HepG2 (cell line): ENCODE results near the gene GATD1. TPM values are rescaled to one million over a fixed set of nuclear protein-coding genes. Genes with fewer than 3 reads are reported as not detected.

Source experiments
- ATF7 ChIP-seq, 2 experiments: fragments of 450-650 bp in 1 of 2; sonication (generic) in 1 of 2; formaldehyde crosslinking in 1 of 2; IDR thresholded peaks; 2 replicates each; pipeline versions ENCODE4 v1.4.0 to v1.6.1; 2016 to 2020; ENCODE audit warnings: antibody characterized with exemption in 1 of 2, mild to moderate bottlenecking in 1 of 2, missing genetic modification reagents in 1 of 2
- DR1 ChIP-seq: sonication (generic); formaldehyde crosslinking; IDR thresholded peaks from 2 replicates; pipeline ENCODE4 v1.8.0; 2021; ENCODE audit warnings: mild to moderate bottlenecking, missing genetic modification reagents, inconsistent platforms
- ERF ChIP-seq: IDR thresholded peaks from 2 replicates; pipeline ENCODE4 v1.6.1; 2018; ENCODE audit warnings: missing biosample characterization, missing genetic modification reagents
- LCORL ChIP-seq, 2 experiments: fragments of 450-650 bp in 1 of 2; sonication (generic) in 1 of 2; formaldehyde crosslinking in 1 of 2; IDR thresholded peaks; 2 replicates each; pipeline versions ENCODE4 v1.5.0 to v1.6.1; 2017 to 2020; ENCODE audit warnings: antibody characterized with exemption in 1 of 2, missing genetic modification reagents in 1 of 2
- MAFF ChIP-seq: IDR thresholded peaks from 2 replicates; pipeline ENCODE4 v1.6.1; 2011; ENCODE audit warnings: low read depth, low read length, improper control_type of control experiment
- MEIS2 ChIP-seq: sonication (generic); formaldehyde crosslinking; IDR thresholded peaks from 2 replicates; pipeline ENCODE4 v1.9.0; 2021; ENCODE audit warnings: mild to moderate bottlenecking, missing genetic modification reagents
- NRL ChIP-seq: sonication (generic); formaldehyde crosslinking; IDR thresholded peaks from 2 replicates; pipeline ENCODE4 v1.5.0; 2020; ENCODE audit warnings: missing genetic modification reagents, mild to moderate bottlenecking, moderate library complexity, borderline replicate concordance
- RBM22 ChIP-seq: fragments of 200-400 bp; formaldehyde crosslinking; optimal IDR thresholded peaks from 2 replicates; pipeline ENCODE3; 2017; ENCODE audit warnings: mild to moderate bottlenecking, low read length, moderate library complexity
- SOX13 ChIP-seq, 3 experiments: fragments of 450-650 bp in 1 of 3; sonication (generic) in 1 of 3; formaldehyde crosslinking in 1 of 3; IDR thresholded peaks in 2 of 3; conservative IDR thresholded peaks in 1 of 3; 2 replicates each; pipeline versions ENCODE4 v1.5.0 to v1.6.1; 2016 to 2020; ENCODE audit warnings: antibody characterized with exemption in 1 of 3, mild to moderate bottlenecking in 1 of 3, missing compliant biosample characterization in 1 of 3, missing genetic modification reagents in 1 of 3, moderate library complexity in 1 of 3
- XBP1 ChIP-seq: sonication (generic); formaldehyde crosslinking; IDR thresholded peaks from 2 replicates; pipeline ENCODE4 v1.5.0; 2020; ENCODE audit warnings: missing genetic modification reagents
- ZMYM2 ChIP-seq: sonication (generic); formaldehyde crosslinking; IDR thresholded peaks from 2 replicates; pipeline ENCODE4 v1.8.0; 2022; ENCODE audit warnings: mild to moderate bottlenecking, missing genetic modification reagents
- ZMYM3 ChIP-seq: sonication (generic); formaldehyde crosslinking; IDR thresholded peaks from 2 replicates; pipeline ENCODE4 v1.5.1; 2020; ENCODE audit warnings: mild to moderate bottlenecking, missing genetic modification reagents
- ZNF33A ChIP-seq: sonication (generic); formaldehyde crosslinking; IDR thresholded peaks from 2 replicates; pipeline ENCODE4 v1.5.1; 2020; ENCODE audit warnings: missing genetic modification reagents, mild to moderate bottlenecking, moderate library complexity, borderline replicate concordance
- ZNF670 ChIP-seq: sonication (generic); formaldehyde crosslinking; IDR thresholded peaks from 2 replicates; pipeline ENCODE4 v1.8.0; 2022; ENCODE audit warnings: mild to moderate bottlenecking, missing genetic modification reagents, borderline replicate concordance
- ZNF746 ChIP-seq: sonication (generic); formaldehyde crosslinking; IDR thresholded peaks from 2 replicates; pipeline ENCODE4 v1.8.0; 2022; ENCODE audit warnings: mild to moderate bottlenecking, missing genetic modification reagents
- ZNF75D ChIP-seq: sonication (generic); formaldehyde crosslinking; IDR thresholded peaks from 2 replicates; pipeline ENCODE4 v1.8.1; 2023; ENCODE audit warnings: missing genetic modification reagents, mild to moderate bottlenecking, borderline replicate concordance
- polyA plus RNA-seq, 8 experiments: library from polyadenylated mRNA; depleted of rRNA in 3 of 8; stranded (reverse) in 7 of 8; unstranded in 1 of 8; fragments of >200 nt; fragmentation: Illumina TruSeq in 4 of 8; extraction: Trizol in 4 of 8; gene quantifications; 2 replicates each; pipeline versions ENCODE4 v1.2.1 to v1.2.3, GENCODE V29; 2011 to 2016; ENCODE audit warnings: low read depth in 4 of 8, missing spikeins in 1 of 8, mixed read lengths in 1 of 8; ENCODE audit not compliant: insufficient read depth in 1 of 8
- total RNA-seq, 5 experiments: library from RNA; depleted of rRNA; stranded (reverse); fragments of >200 nt; fragmentation: Illumina TruSeq; extraction: Trizol; gene quantifications; 2 replicates each; pipeline ENCODE4 v1.2.3, GENCODE V29; 2016; ENCODE audit warnings: low read depth in 1 of 5
- TF ChIP-seq, protein P1 (sequence below): IDR thresholded peaks from 2 replicates; pipeline ENCODE4 v1.6.1; 2016; ENCODE audit warnings: missing biosample characterization, missing genetic modification reagents, low read depth
- TF ChIP-seq, protein P2 (sequence below): IDR thresholded peaks from 2 replicates; pipeline ENCODE4 v1.6.1; 2016; ENCODE audit warnings: missing genetic modification reagents, missing compliant biosample characterization
- TF ChIP-seq, protein P3 (sequence below): sonication (generic); formaldehyde crosslinking; IDR thresholded peaks from 2 replicates; pipeline ENCODE4 v1.4.0; 2020; ENCODE audit warnings: missing genetic modification reagents
- TF ChIP-seq, protein P4 (sequence below), 2 experiments: sonication (generic) in 1 of 2; formaldehyde crosslinking in 1 of 2; IDR thresholded peaks; 2 replicates each; pipeline versions ENCODE4 v1.4.0 to v1.6.1; 2018 to 2020; ENCODE audit warnings: missing genetic modification reagents in 2 of 2, borderline replicate concordance in 1 of 2, low read depth in 1 of 2, mild to moderate bottlenecking in 1 of 2, missing biosample characterization in 1 of 2
- TF ChIP-seq, protein P5 (sequence below): sonication (generic); formaldehyde crosslinking; IDR thresholded peaks from 2 replicates; pipeline ENCODE4 v1.5.0; 2020; ENCODE audit warnings: missing genetic modification reagents, mild to moderate bottlenecking, borderline replicate concordance

The GATD1 gene
- total and polyA plus RNA-seq, 2 of the 13 experiments (the other 11 are each of a cell fraction or from before 2014, with no cell fraction given) = 31.3 to 60.5 TPM

DNA sequence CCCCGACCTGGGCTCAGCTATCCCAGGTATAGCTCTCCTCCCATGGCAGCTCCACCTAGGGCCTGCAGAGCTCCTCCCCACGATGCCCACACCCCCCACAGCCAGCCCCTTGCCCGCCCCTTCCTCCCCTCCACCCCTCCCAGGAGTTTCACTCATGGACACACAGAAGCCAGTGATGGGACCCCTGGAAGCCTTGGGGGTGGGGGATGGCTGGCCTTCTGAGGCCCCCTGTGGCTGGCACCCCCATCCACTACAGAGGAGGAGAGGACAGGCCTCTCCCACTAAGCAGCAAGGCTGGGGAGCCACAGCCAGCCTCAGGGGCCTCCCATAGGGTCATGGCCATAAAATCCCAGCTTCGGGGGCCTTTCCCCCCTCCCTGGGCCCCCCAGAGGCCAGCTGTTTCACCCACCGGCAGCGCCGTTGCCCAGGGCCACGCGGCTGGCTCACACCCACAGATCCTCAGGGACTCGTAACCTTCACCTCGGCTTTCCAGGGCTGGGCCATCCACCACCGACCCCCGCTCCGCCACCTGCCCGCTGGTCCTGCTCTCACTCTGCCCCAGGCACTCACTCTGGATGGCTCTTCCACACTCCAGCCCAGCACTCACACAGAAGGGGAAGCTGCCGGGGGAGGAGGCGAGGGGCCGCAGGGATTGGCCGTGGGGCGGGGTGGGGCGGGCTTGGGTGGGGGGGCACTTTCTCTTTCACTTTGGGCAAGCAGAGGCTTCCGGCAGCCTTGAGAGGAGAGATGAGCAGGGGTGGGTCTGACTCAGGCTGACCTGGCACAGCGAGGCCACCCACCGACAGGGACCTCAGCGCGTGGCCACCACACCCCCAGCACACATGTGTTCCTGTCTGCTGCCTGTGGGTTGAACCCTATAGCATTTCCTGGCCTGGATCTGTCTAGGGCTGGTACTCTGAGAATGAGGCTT is 18.6 kb upstream of the GATD1 start (continued):
- TF ChIP-seq, protein P1, sequence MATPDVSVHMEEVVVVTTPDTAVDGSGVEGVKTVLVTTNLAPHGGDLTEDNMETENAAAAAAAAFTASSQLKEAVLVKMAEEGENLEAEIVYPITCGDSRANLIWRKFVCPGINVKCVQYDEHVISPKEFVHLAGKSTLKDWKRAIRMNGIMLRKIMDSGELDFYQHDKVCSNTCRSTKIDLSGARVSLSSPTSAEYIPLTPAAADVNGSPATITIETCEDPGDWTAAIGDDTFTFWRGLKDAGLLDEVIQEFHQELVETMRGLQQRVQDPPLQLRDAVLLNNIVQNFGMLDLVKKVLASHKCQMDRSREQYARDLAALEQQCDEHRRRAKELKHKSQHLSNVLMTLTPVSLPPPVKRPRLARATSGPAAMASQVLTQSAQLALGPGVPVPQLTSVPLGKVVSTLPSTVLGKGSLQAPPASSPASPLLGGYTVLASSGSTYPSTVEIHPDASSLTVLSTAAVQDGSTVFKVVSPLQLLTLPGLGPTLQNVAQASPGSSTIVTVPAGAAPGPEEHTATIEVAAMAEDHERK (CRISPR knock-in tag) = no peak
- TF ChIP-seq ZNF75D (CRISPR knock-in tag) = no peak
- TF ChIP-seq ZMYM3 (CRISPR knock-in tag) = no peak
- no peak for TF ChIP-seq ZNF33A (CRISPR knock-in tag)
- TF ChIP-seq DR1 (CRISPR knock-in tag) = no peak
- no peak for TF ChIP-seq ATF7 (IDR thresholded peaks at IDR 0.05)
- TF ChIP-seq ATF7 (CRISPR knock-in tag; IDR thresholded peaks at IDR 0.05) = no peak
- TF ChIP-seq ZNF670 (CRISPR knock-in tag) = no peak
- TF ChIP-seq XBP1 (CRISPR knock-in tag) = no peak
- TF ChIP-seq ZNF746 (CRISPR knock-in tag) = no peak
- TF ChIP-seq, protein P2, sequence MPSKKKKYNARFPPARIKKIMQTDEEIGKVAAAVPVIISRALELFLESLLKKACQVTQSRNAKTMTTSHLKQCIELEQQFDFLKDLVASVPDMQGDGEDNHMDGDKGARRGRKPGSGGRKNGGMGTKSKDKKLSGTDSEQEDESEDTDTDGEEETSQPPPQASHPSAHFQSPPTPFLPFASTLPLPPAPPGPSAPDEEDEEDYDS (CRISPR knock-in tag) = no peak
- no peak for TF ChIP-seq NRL (CRISPR knock-in tag)
- no peak for TF ChIP-seq RBM22
- TF ChIP-seq, protein P3, sequence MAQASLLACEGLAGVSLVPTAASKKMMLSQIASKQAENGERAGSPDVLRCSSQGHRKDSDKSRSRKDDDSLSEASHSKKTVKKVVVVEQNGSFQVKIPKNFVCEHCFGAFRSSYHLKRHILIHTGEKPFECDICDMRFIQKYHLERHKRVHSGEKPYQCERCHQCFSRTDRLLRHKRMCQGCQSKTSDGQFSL (CRISPR knock-in tag) = peak; percentile 73; the same call in 1 of the 2 replicates
- TF ChIP-seq MEIS2 (CRISPR knock-in tag) = 0 out of 2 replicates have a peak, but pooled peaks have one; percentile 12
- TF ChIP-seq SOX13 (IDR thresholded peaks at IDR 0.05) = no peak
- no peak for TF ChIP-seq SOX13 (CRISPR knock-in tag; conservative IDR thresholded peaks at IDR 0.05 in 1 of 2, IDR thresholded peaks at IDR 0.05 in 1 of 2)
- no peak for TF ChIP-seq LCORL (IDR thresholded peaks at IDR 0.05)
- 0 out of 2 replicates have a peak, but pooled peaks have one; percentile 0 for TF ChIP-seq LCORL (CRISPR knock-in tag; IDR thresholded peaks at IDR 0.05)
- TF ChIP-seq, protein P4, sequence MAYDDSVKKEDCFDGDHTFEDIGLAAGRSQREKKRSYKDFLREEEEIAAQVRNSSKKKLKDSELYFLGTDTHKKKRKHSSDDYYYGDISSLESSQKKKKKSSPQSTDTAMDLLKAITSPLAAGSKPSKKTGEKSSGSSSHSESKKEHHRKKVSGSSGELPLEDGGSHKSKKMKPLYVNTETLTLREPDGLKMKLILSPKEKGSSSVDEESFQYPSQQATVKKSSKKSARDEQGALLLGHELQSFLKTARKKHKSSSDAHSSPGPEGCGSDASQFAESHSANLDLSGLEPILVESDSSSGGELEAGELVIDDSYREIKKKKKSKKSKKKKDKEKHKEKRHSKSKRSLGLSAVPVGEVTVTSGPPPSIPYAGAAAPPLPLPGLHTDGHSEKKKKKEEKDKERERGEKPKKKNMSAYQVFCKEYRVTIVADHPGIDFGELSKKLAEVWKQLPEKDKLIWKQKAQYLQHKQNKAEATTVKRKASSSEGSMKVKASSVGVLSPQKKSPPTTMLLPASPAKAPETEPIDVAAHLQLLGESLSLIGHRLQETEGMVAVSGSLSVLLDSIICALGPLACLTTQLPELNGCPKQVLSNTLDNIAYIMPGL (CRISPR knock-in tag; IDR thresholded peaks at IDR 0.05; ENCODE audit: borderline replicate concordance in 1 of 2, low read depth in 1 of 2) = no peak; a peak in 1 of 4 replicates
- TF ChIP-seq ZMYM2 (CRISPR knock-in tag) = no peak
- TF ChIP-seq, protein P5, sequence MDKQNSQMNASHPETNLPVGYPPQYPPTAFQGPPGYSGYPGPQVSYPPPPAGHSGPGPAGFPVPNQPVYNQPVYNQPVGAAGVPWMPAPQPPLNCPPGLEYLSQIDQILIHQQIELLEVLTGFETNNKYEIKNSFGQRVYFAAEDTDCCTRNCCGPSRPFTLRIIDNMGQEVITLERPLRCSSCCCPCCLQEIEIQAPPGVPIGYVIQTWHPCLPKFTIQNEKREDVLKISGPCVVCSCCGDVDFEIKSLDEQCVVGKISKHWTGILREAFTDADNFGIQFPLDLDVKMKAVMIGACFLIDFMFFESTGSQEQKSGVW (CRISPR knock-in tag) = no peak
- no peak for TF ChIP-seq MAFF
- TF ChIP-seq ERF (CRISPR knock-in tag) = 0 out of 2 replicates have a peak, but pooled peaks have one; percentile 24
